HL-60/S4 treated with retinoic acid at 250 ng/mL for 4 days and 3 days (cell line): ENCODE data around the gene NRF1.
"Not testable (repeated sequence)": the region's sequence is repeated elsewhere in the genome, so short reads cannot be mapped to it uniquely, and the experiment has no call there.

ENCODE experiments used
- in situ Hi-C: fragments of 300-500 bp; cut with MboI; formaldehyde crosslinking; loops from 2 replicates; pipeline ENCODE4 v1.7.0; 2022; ENCODE audit warnings: low sequenced_read_pairs

Gene NRF1

GRCh38 chr7:129779602-129780256, 168.2 kb downstream of the NRF1 start:
- in situ Hi-C loops = no loop called here

- in situ Hi-C loops = no loop called here
Measured at GRCh38 chr7:129780257-129780973, 168.9 kb downstream of the NRF1 start.

- in situ Hi-C loops = no loop called here
Measured at GRCh38 chr7:129780974-129781927, 169.7 kb downstream of the NRF1 start.

GRCh38 chr7:129781928-129782817, 170.7 kb downstream of the NRF1 start:
- in situ Hi-C loops = no loop called here

- in situ Hi-C loops = no loop called here
Measured at GRCh38 chr7:129782818-129783583, 171.5 kb downstream of the NRF1 start.

- in situ Hi-C loops = no loop called here
Measured at GRCh38 chr7:129783584-129783919, 172.0 kb downstream of the NRF1 start.

GRCh38 chr7:129784437-129784782, 172.9 kb downstream of the NRF1 start:
- in situ Hi-C loops = no loop called here

GRCh38 chr7:129784783-129785684, 173.5 kb downstream of the NRF1 start:
- in situ Hi-C loops = no loop called here

GRCh38 chr7:129785685-129786514, 174.4 kb downstream of the NRF1 start:
- in situ Hi-C loops = no loop called here

- in situ Hi-C loops = no loop called here
Measured at GRCh38 chr7:129786825-129787563, 175.5 kb downstream of the NRF1 start.

- in situ Hi-C loops = no loop called here
Measured at GRCh38 chr7:129789000-129789399, 177.5 kb downstream of the NRF1 start.

- in situ Hi-C loops = no loop called here
Measured at GRCh38 chr7:129789652-129790051, 178.1 kb downstream of the NRF1 start.

- in situ Hi-C loops = no loop called here
Measured at GRCh38 chr7:129790136-129790535, 178.6 kb downstream of the NRF1 start.

GRCh38 chr7:129792721-129793120, 181.2 kb downstream of the NRF1 start:
- in situ Hi-C loops = no loop called here

- in situ Hi-C loops = no loop called here
Measured at GRCh38 chr7:129793506-129794310, 182.2 kb downstream of the NRF1 start.

GRCh38 chr7:129794461-129794860, 182.9 kb downstream of the NRF1 start:
- in situ Hi-C loops = not testable (repeated sequence)
